SU-DHL-6 (cell line): Measurements from ENCODE around the gene ABCE1.

Source experiments
- EZH2phosphoT487 ChIP-seq: fragments of 200-600 bp; sonication (generic), shearing (Covaris generic); conservative IDR thresholded peaks from 2 replicates; pipeline ENCODE4 v1.6.1; 2018; ENCODE audit warnings: mild to moderate bottlenecking, antibody characterized with exemption, low read length, moderate library complexity, mixed read lengths
- TF ChIP-seq, protein P1 (sequence below): fragments of 200-600 bp; sonication (generic); IDR thresholded peaks from one replicate; pipeline ENCODE4 v1.5.1; 2017; ENCODE audit warnings: antibody characterized with exemption, mild to moderate bottlenecking, low read length, moderate library complexity; ENCODE audit not compliant: insufficient read depth, poor library complexity, severe bottlenecking

DNA sequence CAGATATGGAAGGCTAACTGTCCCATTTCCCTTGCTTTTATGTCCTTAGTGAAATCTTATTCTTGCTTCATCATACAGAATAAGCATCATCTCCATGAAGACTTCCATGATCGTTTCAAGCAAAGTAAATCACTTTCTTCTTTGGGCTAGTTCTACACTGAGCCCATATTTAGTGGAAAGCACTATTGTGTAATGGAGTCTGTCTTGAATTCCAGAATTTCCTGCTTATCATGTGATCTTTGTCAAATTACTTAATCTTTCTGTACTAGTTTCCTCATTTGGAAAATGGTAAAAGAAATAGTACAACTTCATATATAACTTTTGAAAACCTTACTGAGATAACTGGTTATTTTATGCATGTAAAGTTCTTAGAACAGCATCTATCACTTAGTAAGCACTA is 7.7 kb upstream of the ABCE1 start:
- TF ChIP-seq, protein P1, sequence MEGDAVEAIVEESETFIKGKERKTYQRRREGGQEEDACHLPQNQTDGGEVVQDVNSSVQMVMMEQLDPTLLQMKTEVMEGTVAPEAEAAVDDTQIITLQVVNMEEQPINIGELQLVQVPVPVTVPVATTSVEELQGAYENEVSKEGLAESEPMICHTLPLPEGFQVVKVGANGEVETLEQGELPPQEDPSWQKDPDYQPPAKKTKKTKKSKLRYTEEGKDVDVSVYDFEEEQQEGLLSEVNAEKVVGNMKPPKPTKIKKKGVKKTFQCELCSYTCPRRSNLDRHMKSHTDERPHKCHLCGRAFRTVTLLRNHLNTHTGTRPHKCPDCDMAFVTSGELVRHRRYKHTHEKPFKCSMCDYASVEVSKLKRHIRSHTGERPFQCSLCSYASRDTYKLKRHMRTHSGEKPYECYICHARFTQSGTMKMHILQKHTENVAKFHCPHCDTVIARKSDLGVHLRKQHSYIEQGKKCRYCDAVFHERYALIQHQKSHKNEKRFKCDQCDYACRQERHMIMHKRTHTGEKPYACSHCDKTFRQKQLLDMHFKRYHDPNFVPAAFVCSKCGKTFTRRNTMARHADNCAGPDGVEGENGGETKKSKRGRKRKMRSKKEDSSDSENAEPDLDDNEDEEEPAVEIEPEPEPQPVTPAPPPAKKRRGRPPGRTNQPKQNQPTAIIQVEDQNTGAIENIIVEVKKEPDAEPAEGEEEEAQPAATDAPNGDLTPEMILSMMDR: no peak
- no peak for TF ChIP-seq EZH2phosphoT487
